ENCODE measurements around the gene TOPBP1. TPM values are rescaled to one million over a fixed set of nuclear protein-coding genes. Genes with fewer than 3 reads are reported as not detected.

TOPBP1 gene
- total RNA-seq, 2 experiments from 2014 or later, result 96.1 to 98.7 TPM

GRCh38 chr3:133575086-133575485, 86.7 kb downstream of the TOPBP1 start:
- CTCF ChIA-PET, result interaction anchor here (0.7 to 8.4 kb wide), 16 partner anchors 21 to 849 kb away, joined by 3 to 102 read pairs (median 4); partner anchors contain the start of gene TOPBP1
- H3K4me3 Mint-ChIP-seq, result peak overlapping the region; percentile 99

DNA sequence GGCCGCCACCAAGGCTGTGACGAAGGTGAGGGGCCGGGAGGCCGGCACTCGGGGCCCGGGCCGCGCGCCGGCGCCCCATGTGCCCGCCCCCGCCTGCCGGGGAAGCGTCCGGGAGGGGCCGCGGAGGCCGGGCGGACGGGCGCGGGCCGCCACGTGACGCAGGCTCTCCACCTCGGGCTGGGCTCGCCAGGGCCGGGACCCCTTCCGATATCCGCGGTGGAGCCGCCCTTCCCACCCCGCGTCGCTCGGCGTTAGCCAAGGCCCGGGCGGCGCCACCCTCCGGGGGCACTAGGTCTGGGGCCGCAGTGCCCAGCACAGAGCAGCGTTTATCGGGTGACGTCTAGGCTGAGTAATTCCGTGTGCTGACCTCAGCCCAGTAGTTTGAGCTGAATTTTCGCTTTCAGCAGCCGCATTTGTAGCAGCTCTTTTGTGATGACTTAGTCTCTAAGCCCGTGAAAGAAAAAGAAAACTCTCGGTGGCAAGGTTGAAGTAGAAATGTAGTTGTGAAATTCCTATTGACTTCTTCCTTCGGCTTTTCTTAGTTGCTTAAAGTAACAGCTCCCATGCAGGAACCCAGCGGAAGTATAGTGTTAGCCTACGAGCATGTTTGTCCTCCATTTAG, 87.4 kb downstream of the TOPBP1 start:
- peaks cover 63% of the 10 kb centered on the region for H3K4me1 Mint-ChIP-seq (ENCODE audit: low read depth)
- DNase-seq, result peak; percentile 73
- peaks cover 45% of the 10 kb centered on the region for H3K36me3 Mint-ChIP-seq (ENCODE audit: low read depth)
- H3K9me3 Mint-ChIP-seq (ENCODE audit: insufficient read depth), result no peaks in the 10 kb centered on the region
- peak overlapping the region; percentile 99 for H3K4me3 Mint-ChIP-seq
- H3K27me3 Mint-ChIP-seq (ENCODE audit: low read depth), result no peaks in the 10 kb centered on the region
- ChIA-PET CTCF (interaction anchor here (0.7 to 8.4 kb wide), 14 partner anchors 21 to 848 kb away, joined by 3 to 102 read pairs (median 4); no protein-coding TSS in a partner anchor), POLR2A (interaction anchor here (0.6 to 9.1 kb wide), 13 partner anchors 12 to 148 kb away, joined by 3 to 95 read pairs (median 6); partner anchors contain the start of gene TOPBP1)
- H3K27ac Mint-ChIP-seq, result peak overlapping the region; percentile 99
- ATAC-seq, result peak; percentile 29

More at GRCh38 chr3:133575086-133575485, 86.7 kb downstream of the TOPBP1 start:
- ATAC-seq (no peak), DNase-seq (no peak)
- Mint-ChIP-seq H3K36me3 (ENCODE audit: low read depth) (peaks cover 49% of the 10 kb centered on the region), H3K4me1 (ENCODE audit: low read depth) (peaks cover 60% of the 10 kb centered on the region), H3K27ac (peak overlapping the region; percentile 99), H3K9me3 (ENCODE audit: insufficient read depth) (no peaks in the 10 kb centered on the region), H3K27me3 (ENCODE audit: low read depth) (no peaks in the 10 kb centered on the region)
- POLR2A ChIA-PET, result interaction anchor here (0.6 to 9.1 kb wide), 11 partner anchors 20 to 149 kb away, joined by 3 to 95 read pairs (median 6); partner anchors contain the start of gene TOPBP1

DNA sequence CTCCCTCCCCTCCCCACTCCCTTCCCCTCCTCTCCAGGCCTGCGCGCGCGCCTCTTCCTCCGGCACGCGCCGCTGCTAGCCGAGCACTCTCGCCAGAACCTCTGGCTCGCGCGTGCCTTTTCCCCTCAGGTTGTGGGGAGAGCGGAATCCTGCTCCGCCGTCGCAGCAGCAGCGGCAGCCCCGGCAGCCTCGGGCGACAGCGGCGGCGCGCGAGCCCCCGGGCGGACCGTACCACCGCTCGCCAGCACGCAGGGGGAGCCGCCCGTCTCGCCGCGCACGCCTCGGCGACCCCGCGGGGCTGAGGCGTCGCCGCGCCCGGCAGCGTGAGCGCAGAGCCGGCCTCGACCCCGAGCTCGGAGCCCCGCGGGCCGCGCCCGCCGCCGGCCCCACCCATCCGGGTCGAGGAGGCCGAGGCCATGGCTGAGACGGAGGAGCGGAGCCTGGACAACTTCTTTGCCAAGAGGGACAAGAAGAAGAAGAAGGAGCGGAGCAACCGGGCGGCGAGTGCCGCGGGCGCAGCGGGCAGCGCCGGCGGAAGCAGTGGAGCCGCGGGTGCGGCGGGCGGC, 88.0 kb downstream of the TOPBP1 start, which contains the start of gene CDV3:
Gene CDV3, plus strand, starts transcription at position 58 of the 566 bp plus-strand sequence. Its CDS starts 359 bp downstream, at position 417.
- H3K27ac Mint-ChIP-seq, result peak within 1 kb of the TSS; percentile 99
- POLR2A ChIA-PET, result interaction anchor here (0.7 to 9.1 kb wide), 14 partner anchors 11 to 132 kb away, joined by 3 to 95 read pairs (median 8); partner anchors contain the start of gene TOPBP1
- H3K4me3 Mint-ChIP-seq, result peak within 1 kb of the TSS; percentile 99
- no peak for DNase-seq
- ATAC-seq, result peak; percentile 34
- no peaks in the 10 kb centered on the region for H3K27me3 Mint-ChIP-seq (ENCODE audit: low read depth)
- peaks cover 39% of the 10 kb centered on the region for H3K36me3 Mint-ChIP-seq (ENCODE audit: low read depth)
- H3K9me3 Mint-ChIP-seq (ENCODE audit: insufficient read depth), result no peaks in the 10 kb centered on the region
- H3K4me1 Mint-ChIP-seq (ENCODE audit: low read depth), result peaks cover 56% of the 10 kb centered on the region
- CTCF ChIA-PET, result interaction anchor here (0.7 to 8.4 kb wide), 16 partner anchors 11 to 847 kb away, joined by 3 to 102 read pairs (median 4); no protein-coding TSS in a partner anchor

DNA sequence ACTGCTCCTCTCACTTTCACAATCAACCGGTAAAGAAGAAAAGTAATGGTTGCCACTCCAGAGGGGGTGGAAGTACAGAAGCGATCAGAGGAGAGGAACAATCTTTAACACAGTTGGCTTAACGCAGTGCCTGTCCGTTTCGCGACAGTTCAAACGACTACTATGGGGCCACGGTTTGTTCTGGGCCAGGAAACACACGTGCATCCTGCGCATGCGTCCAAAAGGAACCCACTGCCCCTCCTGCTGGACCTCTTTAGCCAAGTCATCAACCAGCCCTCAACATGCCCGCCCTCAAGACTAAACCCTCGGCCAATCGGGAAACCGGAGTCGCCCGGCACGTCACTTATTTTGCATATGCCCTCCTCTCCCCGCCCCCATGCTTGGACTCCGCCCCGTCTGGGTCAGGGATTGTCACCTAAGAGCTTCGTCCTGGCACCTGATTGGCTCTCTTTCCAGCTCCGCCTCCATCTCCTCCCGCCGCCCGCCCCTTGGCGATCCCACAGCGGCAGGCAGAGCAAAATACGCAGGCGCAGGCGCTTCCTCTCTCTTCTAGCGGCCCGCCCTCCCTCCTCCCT, 88.6 kb downstream of the TOPBP1 start:
- H3K4me3 Mint-ChIP-seq, result peak overlapping the region; percentile 82
- H3K4me1 Mint-ChIP-seq (ENCODE audit: low read depth), result peaks cover 50% of the 10 kb centered on the region
- peak overlapping the region; percentile 99 for H3K27ac Mint-ChIP-seq
- no peaks in the 10 kb centered on the region for H3K9me3 Mint-ChIP-seq (ENCODE audit: insufficient read depth)
- DNase-seq (peak; percentile 100), ATAC-seq (peak; percentile 86)
- H3K36me3 Mint-ChIP-seq (ENCODE audit: low read depth), result peaks cover 33% of the 10 kb centered on the region
- ChIA-PET CTCF (interaction anchor here (0.7 to 8.4 kb wide), 19 partner anchors 9 to 135 kb away, joined by 3 to 102 read pairs (median 4); no protein-coding TSS in a partner anchor), POLR2A (interaction anchor here (0.7 to 9.1 kb wide), 15 partner anchors 11 to 131 kb away, joined by 3 to 95 read pairs (median 8); partner anchors contain the start of gene TOPBP1)
- no peaks in the 10 kb centered on the region for H3K27me3 Mint-ChIP-seq (ENCODE audit: low read depth)

GRCh38 chr3:133572158-133573053, 89.3 kb downstream of the TOPBP1 start:
- H3K27me3 Mint-ChIP-seq (ENCODE audit: low read depth), result no peaks in the 10 kb centered on the region
- peak overlapping the region; percentile 99 for H3K27ac Mint-ChIP-seq
- DNase-seq, result peak; percentile 30
- peak overlapping the region; percentile 82 for H3K4me3 Mint-ChIP-seq
- H3K9me3 Mint-ChIP-seq (ENCODE audit: insufficient read depth), result no peaks in the 10 kb centered on the region
- peaks cover 43% of the 10 kb centered on the region for H3K4me1 Mint-ChIP-seq (ENCODE audit: low read depth)
- POLR2A ChIA-PET, result interaction anchor here (0.6 to 9.1 kb wide), 20 partner anchors 10 to 849 kb away, joined by 3 to 95 read pairs (median 5); partner anchors contain the start of gene TOPBP1
- peaks cover 27% of the 10 kb centered on the region for H3K36me3 Mint-ChIP-seq (ENCODE audit: low read depth)
- CTCF ChIA-PET, result interaction anchor here (0.6 to 8.4 kb wide), 20 partner anchors 9 to 846 kb away, joined by 3 to 102 read pairs (median 4); no protein-coding TSS in a partner anchor
- no peak for ATAC-seq

GRCh38 chr3:133570937-133571320, 90.8 kb downstream of the TOPBP1 start:
- no peak for ATAC-seq
- H3K9me3 Mint-ChIP-seq (ENCODE audit: insufficient read depth), result no peaks in the 10 kb centered on the region
- H3K36me3 Mint-ChIP-seq (ENCODE audit: low read depth), result peaks cover 14% of the 10 kb centered on the region
- no peak overlapping the region for H3K4me3 Mint-ChIP-seq
- CTCF ChIA-PET, result interaction anchor here (8.4 kb wide), 1 partner anchor 81 kb away, joined by 102 read pairs; no protein-coding TSS in a partner anchor
- peaks cover 30% of the 10 kb centered on the region for H3K4me1 Mint-ChIP-seq (ENCODE audit: low read depth)
- no peaks in the 10 kb centered on the region for H3K27me3 Mint-ChIP-seq (ENCODE audit: low read depth)
- no peak for DNase-seq
- POLR2A ChIA-PET, result interaction anchor here (3.0 kb wide), 1 partner anchor 64 kb away, joined by 19 read pairs; no protein-coding TSS in a partner anchor
- peak overlapping the region; percentile 37 for H3K27ac Mint-ChIP-seq

DNA sequence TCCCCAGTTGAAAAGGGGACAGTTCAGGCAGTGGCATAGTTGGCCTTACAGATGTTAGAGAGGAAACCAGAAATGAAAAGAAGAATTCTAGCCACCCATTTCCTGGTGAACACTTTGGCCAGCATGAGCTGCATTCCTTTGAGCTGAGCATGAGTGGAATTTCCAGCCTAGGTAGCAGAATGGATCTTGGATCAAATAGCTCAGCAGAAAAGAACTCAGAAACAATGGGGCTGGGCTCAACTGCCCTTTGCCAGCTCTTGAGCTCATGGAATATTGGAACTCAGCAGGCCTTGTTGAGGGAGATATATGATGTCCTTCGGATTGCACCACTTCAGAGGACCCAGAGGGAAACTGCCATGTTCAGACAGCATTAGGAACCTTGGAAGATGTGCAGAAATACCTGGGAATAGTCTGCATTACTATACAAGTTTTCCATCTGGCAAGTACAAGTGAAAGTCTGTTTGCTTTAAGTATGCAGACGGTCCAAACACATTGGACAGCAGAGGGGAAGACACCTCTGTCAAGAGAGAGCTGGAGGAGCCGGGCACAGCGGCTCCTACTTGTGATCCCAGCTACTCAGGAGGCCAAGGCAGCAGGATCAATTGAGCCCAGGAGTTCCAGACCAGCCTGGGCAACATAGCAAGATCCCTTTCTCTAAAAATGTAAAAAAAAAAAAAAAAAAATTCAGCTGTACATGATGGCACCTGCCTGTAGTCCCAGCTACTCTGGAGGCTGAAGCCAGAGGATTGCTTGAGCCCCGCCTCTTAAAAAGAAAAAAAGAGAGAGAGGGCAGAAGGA, 91.4 kb downstream of the TOPBP1 start:
- Mint-ChIP-seq H3K27ac (peak overlapping the region; percentile 37), H3K4me1 (ENCODE audit: low read depth) (peaks cover 27% of the 10 kb centered on the region), H3K36me3 (ENCODE audit: low read depth) (peaks cover 9% of the 10 kb centered on the region), H3K9me3 (ENCODE audit: insufficient read depth) (no peaks in the 10 kb centered on the region), H3K27me3 (ENCODE audit: low read depth) (no peaks in the 10 kb centered on the region), H3K4me3 (no peak overlapping the region)
- no peak for ATAC-seq
- ChIA-PET CTCF (interaction anchor here (1.4 to 8.4 kb wide), 2 partner anchors 80 to 147 kb away, joined by 3 to 102 read pairs; no protein-coding TSS in a partner anchor), POLR2A (interaction anchor here (0.9 to 1.2 kb wide), 2 partner anchors 65 to 90 kb away, joined by 3 read pairs; no protein-coding TSS in a partner anchor)
- no peak for DNase-seq

DNA sequence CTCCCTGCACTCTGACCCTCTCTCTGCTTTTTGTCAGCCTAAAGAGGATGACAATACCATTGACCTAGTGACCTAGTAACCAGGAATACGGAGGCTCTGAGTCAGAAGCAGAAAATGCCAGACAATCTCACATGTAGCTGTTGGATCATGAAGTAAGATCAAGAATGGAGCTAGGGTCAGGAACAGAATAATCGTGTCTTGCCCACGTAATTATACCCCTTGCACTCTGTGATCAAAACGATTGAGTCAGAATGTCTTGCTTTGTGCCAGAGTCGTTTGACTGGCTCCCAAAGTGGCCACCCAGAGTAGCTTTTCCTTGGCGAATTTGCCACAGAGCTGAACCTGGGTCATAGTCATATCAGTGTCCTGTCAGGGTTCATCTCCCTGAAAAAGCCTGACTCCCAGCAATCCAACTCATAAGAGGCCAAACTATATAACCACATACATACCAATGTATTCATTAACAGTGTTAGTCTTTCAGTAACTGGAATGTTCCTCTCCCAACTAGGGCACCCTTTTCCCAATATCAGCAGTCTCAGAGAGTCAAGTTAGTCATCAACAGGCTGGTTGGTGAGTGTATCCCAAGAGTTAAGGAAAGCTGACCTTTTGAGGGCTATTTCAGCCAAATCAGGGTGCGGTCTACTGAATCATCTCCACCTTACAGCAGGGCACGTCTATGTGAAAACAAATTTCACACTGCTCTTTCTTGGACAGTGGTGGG, 93.3 kb downstream of the TOPBP1 start:
- Mint-ChIP-seq H3K4me3 (no peak overlapping the region), H3K27ac (no peak overlapping the region), H3K27me3 (ENCODE audit: low read depth) (no peaks in the 10 kb centered on the region), H3K36me3 (ENCODE audit: low read depth) (no peaks in the 10 kb centered on the region), H3K4me1 (ENCODE audit: low read depth) (peaks cover 27% of the 10 kb centered on the region), H3K9me3 (ENCODE audit: insufficient read depth) (no peaks in the 10 kb centered on the region)
- ChIA-PET POLR2A (no interaction called here), CTCF (interaction anchor here (1.5 to 8.4 kb wide), 2 partner anchors 60 to 79 kb away, joined by 3 to 102 read pairs; no protein-coding TSS in a partner anchor)
- ATAC-seq, result no peak
- no peak for DNase-seq

DNA sequence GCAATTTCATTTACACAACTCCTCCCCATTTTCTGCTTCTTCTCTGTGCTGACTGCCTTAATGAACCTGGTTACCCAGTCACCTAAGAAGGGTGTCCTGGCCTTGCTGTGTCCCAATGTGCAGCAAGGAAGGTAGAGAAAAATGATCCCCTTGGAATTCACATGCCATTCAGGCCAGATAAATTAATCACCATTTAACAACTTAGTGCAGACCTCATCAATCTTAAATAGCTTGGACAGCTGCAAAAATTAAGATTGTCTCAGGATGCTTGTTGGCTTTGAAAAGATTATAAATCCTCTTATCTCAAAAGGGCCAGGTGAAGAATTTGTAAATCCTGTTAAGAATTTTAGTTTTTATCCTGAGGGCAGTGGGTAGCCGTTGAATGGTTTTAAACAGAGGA, 97.9 kb downstream of the TOPBP1 start:
- Mint-ChIP-seq H3K4me1 (ENCODE audit: low read depth) (no peaks in the 10 kb centered on the region), H3K27ac (no peak overlapping the region), H3K27me3 (ENCODE audit: low read depth) (no peaks in the 10 kb centered on the region), H3K36me3 (ENCODE audit: low read depth) (no peaks in the 10 kb centered on the region), H3K9me3 (ENCODE audit: insufficient read depth) (no peaks in the 10 kb centered on the region), H3K4me3 (no peak overlapping the region)
- POLR2A ChIA-PET, result interaction anchor here (2.6 kb wide), 1 partner anchor 9 kb away, joined by 13 read pairs; the partner anchor contains the start of gene CDV3
- DNase-seq, result no peak
- CTCF ChIA-PET, result interaction anchor here (0.7 to 1.0 kb wide), 3 partner anchors 9 to 112 kb away, joined by 3 read pairs; no protein-coding TSS in a partner anchor
- no peak for ATAC-seq
